K562 treated with DMSO at 1 percent for 4 hours (cell line): ENCODE data around the gene NTF4. TPM values are rescaled to one million over a fixed set of nuclear protein-coding genes. Genes with fewer than 3 reads are reported as not detected.

Experiments
- total RNA-seq: library from RNA; unstranded; fragments of 300-600 nt; gene quantifications from 2 replicates; pipeline ENCODE4 v1.2.3, GENCODE V29; 2022; ENCODE audit not compliant: insufficient read depth

NTF4 gene, protein sequence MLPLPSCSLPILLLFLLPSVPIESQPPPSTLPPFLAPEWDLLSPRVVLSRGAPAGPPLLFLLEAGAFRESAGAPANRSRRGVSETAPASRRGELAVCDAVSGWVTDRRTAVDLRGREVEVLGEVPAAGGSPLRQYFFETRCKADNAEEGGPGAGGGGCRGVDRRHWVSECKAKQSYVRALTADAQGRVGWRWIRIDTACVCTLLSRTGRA
- not detected in 2 replicates for total RNA-seq

DNA sequence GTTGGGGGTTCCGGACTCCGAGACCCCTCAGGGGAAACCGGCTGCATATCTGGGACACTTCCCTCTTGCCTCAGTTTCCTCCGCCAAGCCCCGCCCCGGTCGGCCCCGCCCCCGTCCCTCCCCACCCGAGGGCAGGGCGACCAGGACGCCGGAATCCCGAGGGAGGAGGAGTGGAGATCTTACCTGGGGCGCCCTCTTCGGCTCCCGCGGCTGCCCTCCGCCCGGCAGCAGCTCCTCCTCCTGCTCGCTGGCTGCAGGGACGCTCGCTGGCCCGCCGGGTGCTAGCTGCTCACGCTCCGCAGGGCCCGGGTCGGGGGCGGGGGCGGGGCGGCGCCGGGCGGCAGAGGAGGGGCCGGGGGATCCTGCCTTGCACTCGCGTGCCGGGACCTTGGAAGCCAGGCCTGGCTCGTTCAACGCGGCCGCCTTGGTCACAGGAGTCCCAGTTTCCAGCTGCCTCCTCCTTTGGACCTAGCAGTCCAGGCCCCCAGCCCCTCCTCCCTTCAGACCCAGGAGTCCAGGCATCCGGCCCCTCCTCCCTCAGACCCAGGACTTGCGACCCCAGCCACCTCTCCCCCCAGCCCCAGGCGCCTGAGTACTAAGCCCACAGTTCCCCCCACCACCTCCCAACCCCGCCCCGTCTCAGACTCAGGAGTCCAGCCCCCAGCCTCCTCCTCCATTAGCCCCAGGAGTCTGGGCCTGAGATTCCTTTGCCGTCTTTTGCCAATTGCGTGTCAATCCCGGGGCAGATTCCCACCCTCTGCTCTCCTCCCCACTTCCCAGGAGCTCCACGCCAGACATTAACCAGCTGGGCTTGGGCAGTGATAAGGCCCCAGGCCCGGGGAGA lies at the start of gene NTF4:
TSS of gene NTF4 (minus strand) at position 51 of the 844 bp plus-strand sequence. CDS start 2,821 bp downstream, outside the sequence.

DNA sequence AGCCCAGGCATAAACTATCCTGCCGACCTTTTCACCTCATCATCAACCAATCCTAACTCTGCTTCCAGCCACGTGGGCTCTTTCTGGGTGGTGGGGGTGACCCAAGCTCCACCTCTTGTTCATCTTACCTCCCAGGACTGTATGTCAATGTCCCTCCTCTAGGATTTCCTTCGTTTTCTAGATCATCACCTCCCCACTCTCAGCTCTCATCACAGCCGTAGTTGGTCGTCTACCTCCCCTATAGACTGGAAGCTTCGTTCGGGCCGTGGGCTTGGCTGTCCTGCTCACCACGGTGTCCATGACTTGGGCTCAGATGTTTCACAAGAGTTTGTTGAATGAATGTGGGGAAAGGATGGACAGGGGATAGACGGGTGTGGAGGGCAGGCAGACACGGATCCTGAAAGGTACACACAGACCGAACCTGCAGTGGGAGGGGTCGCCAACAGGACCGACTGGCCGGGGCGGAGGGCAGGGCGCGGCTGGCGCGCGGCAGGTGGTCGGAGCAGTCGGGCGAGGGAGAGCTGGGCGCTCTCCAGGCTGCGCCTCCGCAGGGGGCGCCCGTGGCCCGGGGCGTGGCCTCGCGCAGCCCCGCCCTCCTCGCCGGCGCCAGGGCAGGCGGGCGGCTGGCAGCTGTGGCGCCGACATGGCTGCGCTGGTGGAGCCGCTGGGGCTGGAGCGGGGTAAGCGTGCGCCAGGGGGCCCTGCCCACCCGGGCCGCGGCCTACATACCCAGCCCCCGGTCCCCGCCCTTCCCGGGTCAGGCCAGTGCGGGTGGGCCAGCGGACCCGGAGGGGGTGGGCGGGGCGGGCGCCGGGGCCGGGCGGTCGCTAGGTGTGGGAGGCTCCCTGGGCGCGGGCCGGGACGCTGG lies 49.4 kb upstream of the NTF4 start, which contains the start of gene LIN7B:
TSS of gene LIN7B (plus strand) at position 609 of the 868 bp plus-strand sequence. CDS start at position 644, 35 bp downstream.

DNA sequence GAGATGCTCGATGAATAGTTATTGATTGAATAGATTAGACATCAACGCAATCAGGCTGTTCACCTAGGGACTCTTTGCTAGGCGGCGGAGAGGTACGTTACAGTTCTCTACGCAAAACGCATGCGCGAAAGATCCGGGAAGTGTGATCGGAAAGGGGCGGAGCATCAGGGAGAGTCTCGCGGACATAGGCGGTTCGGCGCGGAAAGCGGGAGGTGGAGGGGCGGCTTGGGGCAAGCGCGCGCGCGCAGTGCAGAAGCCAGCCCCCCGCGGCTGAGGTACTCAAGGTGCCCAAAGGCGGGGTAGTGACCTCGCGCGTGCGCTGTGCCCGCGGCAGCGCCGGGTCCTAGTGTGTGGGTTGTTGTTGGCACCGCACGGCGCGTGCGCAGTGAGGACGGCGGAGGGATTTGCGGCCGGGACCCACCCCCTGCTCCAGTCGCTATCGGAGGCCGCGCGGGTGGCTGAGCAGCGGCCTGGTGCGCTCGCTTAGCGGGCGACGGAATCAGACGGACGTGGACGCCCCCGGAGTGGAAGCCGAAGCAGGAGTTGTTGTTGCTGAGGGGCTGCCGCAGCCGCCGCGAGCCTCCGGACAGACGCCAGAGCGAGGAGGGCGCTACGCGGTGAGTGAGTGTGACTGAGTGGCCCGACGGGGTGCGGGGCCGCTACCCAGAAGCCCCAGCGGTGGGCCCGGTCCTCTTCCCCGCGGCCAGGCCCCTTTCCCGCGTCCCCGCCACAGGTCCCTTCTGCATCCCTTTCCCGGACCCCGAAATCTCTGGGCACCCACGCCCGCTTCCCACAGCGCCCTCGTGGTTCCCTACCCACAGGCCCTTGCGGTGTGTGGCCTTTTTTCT lies 20.6 kb upstream of the NTF4 start, which contains the start of gene SNRNP70:
TSS of gene SNRNP70 (plus strand) at position 432 of the 848 bp plus-strand sequence. CDS start 964 bp downstream, outside the sequence.

DNA sequence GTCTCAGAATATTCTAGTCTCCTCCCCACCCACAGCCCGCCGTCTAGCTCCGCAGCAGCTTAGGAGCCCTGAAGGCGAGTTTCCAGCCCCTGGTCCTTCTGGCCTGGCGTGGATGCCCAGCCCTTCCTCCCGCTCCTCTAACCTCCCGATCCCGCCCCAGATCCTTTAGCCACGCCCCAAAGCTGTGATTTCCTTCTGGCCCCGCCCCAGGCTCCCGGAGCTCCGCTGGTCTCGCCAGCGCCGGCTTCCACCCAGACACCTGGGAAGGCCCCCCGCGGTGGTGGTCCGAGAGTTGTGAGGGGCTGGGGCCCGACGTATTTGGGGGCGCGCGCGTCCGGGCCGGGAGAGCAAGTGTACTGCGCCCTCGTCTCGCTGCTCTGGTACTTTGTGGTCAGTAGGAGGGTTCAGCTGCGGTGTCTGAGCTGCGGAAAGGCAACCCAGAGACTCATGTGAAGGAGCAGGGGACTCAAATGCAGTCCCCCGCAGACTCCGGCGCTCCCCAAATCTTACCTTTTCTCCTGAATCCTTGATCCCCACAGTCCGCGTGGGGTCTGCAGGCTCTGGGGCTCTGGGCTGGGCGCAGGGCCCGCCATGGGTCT lies 6.9 kb downstream of the NTF4 start, which contains the start of gene CGB7:
TSS of gene CGB7 (minus strand) at position 114 of the 599 bp plus-strand sequence. CDS start 2,374 bp downstream, outside the sequence.

DNA sequence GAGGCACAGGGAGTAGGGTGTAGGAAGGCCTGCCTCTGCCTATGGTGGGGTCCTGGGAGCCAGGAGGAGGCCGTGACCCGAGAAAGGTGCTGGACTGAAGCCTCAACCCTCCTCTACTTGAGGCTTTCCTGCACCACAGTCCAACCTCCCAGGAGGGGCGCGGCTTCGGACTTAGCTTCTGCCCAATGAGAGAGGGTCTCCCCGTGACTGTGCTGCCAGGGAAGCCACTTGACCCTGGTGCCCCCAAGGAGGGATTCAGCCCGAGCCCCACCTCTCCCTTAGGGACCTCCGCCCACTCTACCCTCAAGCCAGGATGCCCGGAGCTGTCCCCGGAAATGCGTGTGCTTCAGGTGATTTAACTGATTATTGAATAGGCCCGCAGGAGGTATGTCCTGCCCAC lies 15.6 kb downstream of the NTF4 start, which contains the start of gene CGB8:
TSS of gene CGB8 (minus strand) at position 101 of the 400 bp plus-strand sequence. CDS start 372 bp downstream, outside the sequence.

DNA sequence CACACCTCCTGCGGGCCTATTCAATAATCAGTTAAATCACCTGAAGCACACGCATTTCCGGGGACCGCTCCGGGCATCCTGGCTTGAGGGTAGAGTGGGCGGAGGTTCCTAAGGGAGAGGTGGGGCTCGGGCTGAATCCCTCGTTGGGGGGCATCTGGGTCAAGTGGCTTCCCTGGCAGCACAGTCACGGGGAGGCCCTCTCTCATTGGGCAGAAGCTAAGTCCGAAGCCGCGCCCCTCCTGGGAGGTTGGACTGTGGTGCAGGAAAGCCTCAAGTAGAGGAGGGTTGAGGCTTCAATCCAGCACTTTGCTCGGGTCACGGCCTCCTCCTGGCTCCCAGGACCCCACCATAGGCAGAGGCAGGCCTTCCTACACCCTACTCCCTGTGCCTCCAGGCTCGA lies 21.1 kb downstream of the NTF4 start, which contains the start of gene CGB5:
TSS of gene CGB5 (plus strand) at position 301 of the 400 bp plus-strand sequence. CDS start 362 bp downstream, outside the sequence.

DNA sequence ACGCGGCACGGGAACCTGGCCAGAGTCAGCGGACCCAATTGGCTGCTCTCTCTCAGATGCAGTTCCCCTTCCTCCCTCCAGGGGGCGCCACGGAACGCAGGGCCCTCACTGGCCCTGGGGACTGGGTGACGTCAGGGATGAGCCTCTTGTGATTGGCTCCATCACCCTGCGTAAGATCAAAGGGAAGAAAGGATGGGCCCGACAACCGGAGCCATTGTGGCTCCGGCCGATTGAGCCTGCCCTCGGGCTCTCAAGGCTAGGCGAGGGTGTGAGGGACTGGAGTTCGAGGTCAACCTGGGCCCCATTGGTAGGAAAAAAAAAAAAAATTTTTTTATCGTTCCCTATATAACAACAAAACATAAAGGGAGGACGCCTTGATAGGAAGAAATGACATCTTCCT lies 27.8 kb downstream of the NTF4 start, which contains the start of gene CGB1:
TSS of gene CGB1 (minus strand) at position 81 of the 400 bp plus-strand sequence. CDS start 184 bp downstream, outside the sequence.

DNA sequence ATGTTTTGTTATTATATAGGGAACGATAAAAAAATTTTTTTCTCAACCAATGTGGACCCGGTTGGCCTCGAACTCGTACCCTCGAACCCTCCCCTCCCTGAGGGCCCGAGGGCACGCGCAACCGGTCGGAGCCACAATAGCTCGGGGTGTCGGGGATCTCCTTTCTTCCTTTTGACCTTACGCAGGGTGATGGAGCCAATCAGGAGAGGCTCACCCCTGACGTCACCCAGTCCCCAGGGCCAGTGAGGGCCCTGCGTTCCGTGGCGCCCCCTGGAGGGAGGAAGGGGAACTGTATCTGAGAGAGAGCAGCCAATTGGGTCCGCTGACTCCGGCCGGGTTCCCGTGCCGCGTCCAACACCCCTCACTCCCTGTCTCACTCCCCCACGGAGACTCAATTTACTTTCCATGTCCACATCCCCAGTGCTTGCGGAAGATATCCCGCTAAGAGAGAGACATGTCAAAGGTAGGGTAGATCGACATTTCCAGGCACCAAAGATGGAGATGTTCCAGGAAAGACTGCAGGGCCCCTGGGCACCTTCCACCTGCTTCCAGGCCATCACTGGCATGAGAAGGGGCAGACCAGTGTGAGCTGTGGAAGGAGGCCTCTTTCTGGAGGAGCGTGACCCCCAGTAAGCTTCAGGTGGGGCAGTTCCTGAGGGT lies 32.8 kb downstream of the NTF4 start, which contains the start of gene CGB2:
TSS of gene CGB2 (plus strand) at position 249 of the 660 bp plus-strand sequence. CDS start at position 455, 206 bp downstream.

DNA sequence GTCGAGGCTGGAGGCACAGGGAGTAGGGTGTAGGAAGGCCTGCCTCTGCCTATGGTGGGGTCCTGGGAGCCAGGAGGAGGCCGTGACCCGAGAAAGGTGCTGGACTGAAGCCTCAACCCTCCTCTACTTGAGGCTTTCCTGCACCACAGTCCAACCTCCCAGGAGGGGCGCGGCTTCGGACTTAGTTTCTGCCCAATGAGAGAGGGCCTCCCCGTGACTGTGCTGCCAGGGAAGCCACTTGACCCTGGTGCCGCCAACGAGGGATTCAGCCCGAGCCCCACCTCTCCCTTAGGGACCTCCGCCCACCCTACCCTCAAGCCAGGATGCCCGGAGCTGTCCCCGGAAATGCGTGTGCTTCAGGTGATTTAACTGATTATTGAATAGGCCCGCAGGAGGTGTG lies 40.4 kb downstream of the NTF4 start, which contains the start of gene CGB3:
TSS of gene CGB3 (minus strand) at position 101 of the 400 bp plus-strand sequence. CDS start 362 bp downstream, outside the sequence.

DNA sequence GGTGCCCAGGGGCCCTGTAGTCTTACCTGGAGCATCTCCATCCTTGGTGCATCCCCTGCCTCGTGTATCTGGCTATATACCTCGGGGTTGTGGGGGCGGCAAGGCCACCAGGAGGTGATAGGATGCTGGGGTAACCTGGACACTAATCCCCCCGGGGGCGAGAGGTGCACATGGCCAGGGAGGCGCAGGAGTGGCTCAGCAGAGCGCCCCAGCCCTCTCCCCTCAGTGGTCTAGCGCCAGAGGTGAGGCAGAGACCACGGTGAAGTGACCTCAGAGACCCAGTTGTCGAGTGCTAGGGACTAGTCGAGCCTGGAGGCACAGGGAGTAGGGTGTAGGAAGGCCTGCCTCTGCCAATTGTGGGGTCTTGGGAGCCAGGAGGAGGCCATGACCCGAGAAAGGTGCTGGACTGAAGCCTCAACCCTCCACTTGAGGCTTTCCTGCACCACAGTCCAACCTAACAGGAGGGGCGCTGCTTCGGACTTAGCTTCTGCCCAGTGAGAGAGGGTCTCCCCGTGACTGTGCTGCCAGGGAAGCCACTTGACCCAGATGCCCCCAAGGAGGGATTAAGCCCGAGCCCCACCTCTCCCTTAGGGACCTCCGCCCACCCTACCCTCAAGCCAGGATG lies 47.5 kb downstream of the NTF4 start, which contains the start of gene LHB:
TSS of gene LHB (minus strand) at position 51 of the 625 bp plus-strand sequence. CDS start at position 41, 10 bp downstream.

Other genes starting within 250 kb of the NTF4 start
- gene HSD17B14, start 228.3 kb downstream of the NTF4 start, total RNA-seq, result not detected in 2 replicates
- gene PLEKHA4, start 196.2 kb downstream of the NTF4 start, total RNA-seq, result 17.1 and 25.9 TPM in 2 replicates
- gene PPP1R15A, start 192.4 kb downstream of the NTF4 start, total RNA-seq, result 85.0 and 106 TPM in 2 replicates
- not detected in 2 replicates for gene TULP2, start 166.1 kb downstream of the NTF4 start, total RNA-seq
- gene NUCB1, start 164.5 kb downstream of the NTF4 start, total RNA-seq, result 279 and 316 TPM in 2 replicates
- 2.6 and 6.7 TPM in 2 replicates for gene DHDH, start 131.1 kb downstream of the NTF4 start, total RNA-seq
- 90.6 and 152 TPM in 2 replicates for gene BAX, start 109.9 kb downstream of the NTF4 start, total RNA-seq
- 5,415 and 5,880 TPM in 2 replicates for gene FTL, start 99.5 kb downstream of the NTF4 start, total RNA-seq
- gene GYS1, start 71.5 kb downstream of the NTF4 start, total RNA-seq, result 18.0 and 22.2 TPM in 2 replicates
- gene RUVBL2, start 70.9 kb downstream of the NTF4 start, total RNA-seq, result 219 and 288 TPM in 2 replicates
- not detected in 2 replicates for gene LHB, start 47.7 kb downstream of the NTF4 start, total RNA-seq
- not detected in 2 replicates for gene CGB3, start 40.5 kb downstream of the NTF4 start, total RNA-seq
- gene CGB2, start 32.9 kb downstream of the NTF4 start, total RNA-seq, result not detected in 2 replicates
- not detected in 2 replicates for gene CGB1, start 27.9 kb downstream of the NTF4 start, total RNA-seq
- not detected in 2 replicates for gene CGB5, start 21.0 kb downstream of the NTF4 start, total RNA-seq
- not detected in 2 replicates for gene CGB8, start 15.7 kb downstream of the NTF4 start, total RNA-seq
- not detected in 2 replicates for gene CGB7, start 7.1 kb downstream of the NTF4 start, total RNA-seq
- gene KCNA7, start 7.9 kb upstream of the NTF4 start, total RNA-seq, result not detected in 2 replicates
- gene SNRNP70, start 20.6 kb upstream of the NTF4 start, total RNA-seq, result 143 and 183 TPM in 2 replicates
- gene LIN7B, start 49.6 kb upstream of the NTF4 start, total RNA-seq, result 8.9 and 15.5 TPM in 2 replicates
- not detected in 2 replicates for gene C19orf73, start 54.3 kb upstream of the NTF4 start, total RNA-seq
- 17.3 and 23.0 TPM in 2 replicates for gene PPFIA3, start 54.7 kb upstream of the NTF4 start, total RNA-seq
- gene HRC, start 90.6 kb upstream of the NTF4 start, total RNA-seq, result 5.1 and 5.8 TPM in 2 replicates
- 12.7 and 14.0 TPM in 2 replicates for gene TRPM4, start 93.0 kb upstream of the NTF4 start, total RNA-seq